ENCODE data around the gene PRPS1. TPM values are rescaled to one million over a fixed set of nuclear protein-coding genes. Genes with fewer than 3 reads are reported as not detected.

PRPS1 gene
- total RNA-seq, 4 donors from 2014 or later = 23.5 to 33.4 (median 27.5) TPM

DNA sequence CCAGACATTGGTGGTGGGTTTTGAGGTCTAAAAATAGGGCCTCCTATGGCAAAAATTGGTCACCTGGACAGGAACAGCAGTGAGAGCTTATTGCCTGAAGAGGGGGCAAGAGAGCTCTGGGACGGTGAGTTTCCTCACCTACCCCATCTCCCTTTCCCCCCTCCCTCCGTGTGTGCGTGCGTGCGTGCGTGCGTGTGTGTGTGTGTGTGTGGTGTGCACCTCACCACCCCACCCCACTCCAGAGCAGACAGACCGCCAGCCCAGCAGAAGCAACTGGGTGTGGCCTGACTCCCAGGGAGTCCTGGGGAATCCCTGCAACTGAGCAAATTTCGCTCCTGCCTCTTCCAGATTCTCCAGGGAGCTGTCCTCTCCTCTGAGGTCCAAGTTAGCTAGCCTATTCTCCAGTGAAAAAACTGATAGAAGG lies 44.7 kb downstream of the PRPS1 start:
- Histone ChIP-seq H3K4me1 (peaks cover 3 to 36% (median 10%) of the 10 kb centered on the region in 3 donors), H3K27me3 (no peaks in the 10 kb centered on the region), H3K4me3 (peak overlapping the region in 1 of 2 donors; percentile 14), H3K27ac (peak overlapping the region; percentile 91 to 100 (median 94)), H3K36me3 (no peaks in the 10 kb centered on the region), H3K9me3 (no peaks in the 10 kb centered on the region)
- peak; percentile 58 for ATAC-seq
- 0% methylated on average over 1 of the region's 9 CpGs; no CpG with 5 or more reads in 1 of the 2 donors for WGBS, 2 donors (ENCODE audit: low coverage in 1 of 2)
- TF ChIP-seq, protein P1, sequence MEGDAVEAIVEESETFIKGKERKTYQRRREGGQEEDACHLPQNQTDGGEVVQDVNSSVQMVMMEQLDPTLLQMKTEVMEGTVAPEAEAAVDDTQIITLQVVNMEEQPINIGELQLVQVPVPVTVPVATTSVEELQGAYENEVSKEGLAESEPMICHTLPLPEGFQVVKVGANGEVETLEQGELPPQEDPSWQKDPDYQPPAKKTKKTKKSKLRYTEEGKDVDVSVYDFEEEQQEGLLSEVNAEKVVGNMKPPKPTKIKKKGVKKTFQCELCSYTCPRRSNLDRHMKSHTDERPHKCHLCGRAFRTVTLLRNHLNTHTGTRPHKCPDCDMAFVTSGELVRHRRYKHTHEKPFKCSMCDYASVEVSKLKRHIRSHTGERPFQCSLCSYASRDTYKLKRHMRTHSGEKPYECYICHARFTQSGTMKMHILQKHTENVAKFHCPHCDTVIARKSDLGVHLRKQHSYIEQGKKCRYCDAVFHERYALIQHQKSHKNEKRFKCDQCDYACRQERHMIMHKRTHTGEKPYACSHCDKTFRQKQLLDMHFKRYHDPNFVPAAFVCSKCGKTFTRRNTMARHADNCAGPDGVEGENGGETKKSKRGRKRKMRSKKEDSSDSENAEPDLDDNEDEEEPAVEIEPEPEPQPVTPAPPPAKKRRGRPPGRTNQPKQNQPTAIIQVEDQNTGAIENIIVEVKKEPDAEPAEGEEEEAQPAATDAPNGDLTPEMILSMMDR (IDR thresholded peaks at IDR 0.05) = peak; percentile 40 to 81 (median 78)
- TF ChIP-seq EP300 (IDR thresholded peaks at IDR 0.05) = peak; percentile 47
- TF ChIP-seq POLR2AphosphoS5 (IDR thresholded peaks at IDR 0.05) = peak; percentile 45
- TF ChIP-seq POLR2A (IDR thresholded peaks at IDR 0.05) = peak; percentile 16 to 31

DNA sequence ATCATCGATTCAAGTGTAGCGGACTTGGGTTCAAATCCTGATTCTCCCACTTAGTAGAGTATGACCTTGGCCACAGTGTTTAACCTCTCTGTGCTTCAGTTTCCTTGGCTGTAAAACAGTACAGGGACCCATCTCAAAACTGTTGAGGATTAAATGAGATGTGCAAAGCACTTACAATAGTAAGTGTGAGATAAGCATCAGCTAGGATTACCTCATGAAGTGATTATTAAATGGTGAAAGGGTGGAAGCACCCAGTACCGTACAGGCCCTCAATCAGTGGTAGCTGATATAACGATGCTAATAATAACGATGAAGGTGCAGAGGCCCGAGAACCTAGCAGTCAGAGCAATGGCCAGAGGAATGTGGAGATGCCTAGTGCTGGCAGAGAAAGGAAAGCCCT lies 45.1 kb downstream of the PRPS1 start:
- H3K27ac ChIP-seq = peak overlapping the region; percentile 91 to 100 (median 94)
- peaks cover 7 to 41% (median 10%) of the 10 kb centered on the region in 3 donors for H3K4me1 ChIP-seq
- 71 to 80% methylated on average over 3 to 6 of the region's 6 CpGs for WGBS, 2 donors (ENCODE audit: low coverage in 1 of 2)
- no peaks in the 10 kb centered on the region for H3K27me3 ChIP-seq
- peak overlapping the region in 1 of 2 donors; percentile 14 for H3K4me3 ChIP-seq
- no peaks in the 10 kb centered on the region for H3K9me3 ChIP-seq
- ATAC-seq = no peak
- no peak for TF ChIP-seq POLR2AphosphoS5 (IDR thresholded peaks at IDR 0.05)
- no peaks in the 10 kb centered on the region for H3K36me3 ChIP-seq

DNA sequence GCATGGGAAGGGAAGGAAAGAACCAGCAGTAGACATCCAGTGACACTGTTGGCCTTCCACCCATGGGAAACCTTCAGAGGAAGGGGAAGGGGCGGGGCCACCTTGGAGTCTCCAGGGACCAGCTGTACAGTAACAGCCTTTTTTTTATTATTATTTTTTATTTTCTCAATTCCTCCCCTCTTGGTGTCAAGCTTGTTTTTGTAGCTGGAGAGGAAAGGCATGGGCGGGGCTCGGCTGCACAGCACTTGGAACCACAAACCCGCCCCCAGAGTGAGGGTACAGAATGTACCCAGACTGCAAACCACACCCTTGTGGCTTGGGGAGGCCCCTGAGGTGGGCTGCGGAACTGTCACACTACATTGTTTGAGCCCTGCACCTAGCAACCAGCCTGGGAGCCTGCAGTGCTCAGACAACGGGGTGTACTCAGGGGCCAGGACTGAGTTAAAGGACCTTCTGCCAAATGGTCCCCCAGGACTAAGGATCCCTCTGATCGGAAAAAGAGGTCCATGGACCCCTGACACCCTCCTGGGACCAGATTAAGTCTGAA lies 45.7 kb downstream of the PRPS1 start:
- Histone ChIP-seq H3K27ac (peak overlapping the region; percentile 91 to 100 (median 94)), H3K36me3 (no peaks in the 10 kb centered on the region), H3K4me1 (peaks cover 7 to 45% (median 10%) of the 10 kb centered on the region in 3 donors), H3K9me3 (no peaks in the 10 kb centered on the region), H3K27me3 (no peaks in the 10 kb centered on the region), H3K4me3 (peak overlapping the region in 1 of 2 donors; percentile 64)
- WGBS, 2 donors (ENCODE audit: low coverage in 1 of 2) = 29 to 39% methylated on average over 2 to 4 of the region's 7 CpGs
- peak; percentile 74 for ATAC-seq
- TF ChIP-seq, protein P1 (IDR thresholded peaks at IDR 0.05) = peak in 2 of 4 experiments; percentile 22 to 25
- TF ChIP-seq POLR2AphosphoS5 (IDR thresholded peaks at IDR 0.05) (peak; percentile 77), POLR2A (IDR thresholded peaks at IDR 0.05) (no peak), EP300 (IDR thresholded peaks at IDR 0.05) (peak; percentile 58)

DNA sequence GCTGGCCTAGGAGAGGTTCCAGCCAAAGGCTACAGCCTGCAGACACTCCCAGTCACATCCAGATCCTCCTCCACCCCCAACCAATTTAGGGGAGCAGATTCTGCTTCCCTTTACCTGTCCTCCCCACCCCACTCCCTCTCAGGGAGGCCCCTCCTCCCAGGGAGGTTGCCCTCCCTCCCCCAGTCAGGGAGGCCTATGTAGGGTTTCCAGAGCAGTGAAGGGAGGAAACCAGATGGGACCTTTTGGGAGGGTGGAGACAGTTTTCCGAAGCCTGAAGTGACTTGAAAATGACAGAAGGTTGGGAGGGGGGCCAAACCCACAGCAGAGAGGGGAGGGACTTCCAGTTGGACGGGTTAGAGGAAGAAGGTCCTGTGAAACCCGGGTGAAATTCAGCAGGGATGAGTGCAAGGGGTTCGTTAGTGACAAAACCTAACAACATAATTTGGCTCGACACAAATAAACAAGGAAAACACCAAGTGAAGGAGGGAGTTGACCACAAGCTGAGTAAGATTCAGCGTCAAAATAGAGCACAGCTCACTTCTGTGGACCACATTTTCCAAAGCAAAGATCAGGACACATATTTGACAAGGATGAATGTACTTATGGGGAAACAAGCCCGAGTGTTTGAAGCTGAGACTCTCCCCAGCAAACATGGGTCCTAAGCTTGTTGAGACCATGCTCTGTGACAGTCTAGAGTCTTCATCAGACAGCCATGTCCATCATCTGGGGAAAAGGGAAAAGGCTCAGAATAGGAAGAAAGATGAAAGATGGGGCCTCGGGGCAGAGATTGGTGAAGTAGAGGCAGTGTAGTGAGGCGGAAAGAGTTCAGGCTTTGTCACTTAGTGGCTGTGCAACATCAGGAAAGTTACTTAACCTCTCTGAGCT lies 46.4 kb downstream of the PRPS1 start:
- Histone ChIP-seq H3K4me1 (peaks cover 7 to 51% (median 10%) of the 10 kb centered on the region in 3 donors), H3K9me3 (no peaks in the 10 kb centered on the region), H3K36me3 (no peaks in the 10 kb centered on the region), H3K27ac (peak overlapping the region; percentile 91 to 100 (median 94)), H3K27me3 (no peaks in the 10 kb centered on the region), H3K4me3 (peak overlapping the region; percentile 64 to 99)
- WGBS, 2 donors (ENCODE audit: low coverage in 1 of 2) = 11 to 52% methylated on average over 5 to 8 of the region's 9 CpGs
- TF ChIP-seq POLR2A (IDR thresholded peaks at IDR 0.05) = peak; percentile 27 to 35
- TF ChIP-seq, protein P1 (IDR thresholded peaks at IDR 0.05) = no peak
- TF ChIP-seq POLR2AphosphoS5 (IDR thresholded peaks at IDR 0.05) = peak; percentile 47
- no peak for TF ChIP-seq EP300 (IDR thresholded peaks at IDR 0.05)
- peak; percentile 27 for ATAC-seq

DNA sequence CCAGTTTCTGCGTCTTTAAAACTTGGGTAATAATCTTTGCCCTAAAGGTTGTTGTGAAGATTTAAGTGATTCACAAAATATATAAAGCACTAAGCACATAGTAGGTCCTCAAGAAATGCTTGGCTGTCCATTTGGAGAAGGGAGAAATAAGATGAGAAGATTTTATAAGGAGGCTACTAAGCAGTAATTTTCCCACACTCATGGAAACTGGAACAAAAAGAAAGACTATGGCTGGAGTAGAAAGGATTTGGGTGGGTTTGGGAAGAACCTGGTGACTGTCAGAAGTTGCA lies 47.0 kb downstream of the PRPS1 start:
- no peak for TF ChIP-seq POLR2A (IDR thresholded peaks at IDR 0.05)
- no peak for TF ChIP-seq POLR2AphosphoS5 (IDR thresholded peaks at IDR 0.05)
- no peak for TF ChIP-seq EP300 (IDR thresholded peaks at IDR 0.05)
- TF ChIP-seq, protein P1 (IDR thresholded peaks at IDR 0.05) = no peak
- Histone ChIP-seq H3K27me3 (no peaks in the 10 kb centered on the region), H3K36me3 (no peaks in the 10 kb centered on the region), H3K4me3 (peak overlapping the region; percentile 64 to 99), H3K4me1 (peaks cover 7 to 53% (median 10%) of the 10 kb centered on the region in 3 donors), H3K9me3 (no peaks in the 10 kb centered on the region), H3K27ac (peak overlapping the region; percentile 91 to 100 (median 94))
- no peak for ATAC-seq
- 60% methylated on average over 1 of the region's 1 CpG; no CpG with 5 or more reads in 1 of the 2 donors for WGBS, 2 donors (ENCODE audit: low coverage in 1 of 2)

Measured in gastroesophageal sphincter (tissue), 4 donors.